Measurements from ENCODE around the gene BCAS3.
A peak's percentile ranks its signal among the peaks of the same experiment; 100 is the strongest.

BCAS3 gene

DNA sequence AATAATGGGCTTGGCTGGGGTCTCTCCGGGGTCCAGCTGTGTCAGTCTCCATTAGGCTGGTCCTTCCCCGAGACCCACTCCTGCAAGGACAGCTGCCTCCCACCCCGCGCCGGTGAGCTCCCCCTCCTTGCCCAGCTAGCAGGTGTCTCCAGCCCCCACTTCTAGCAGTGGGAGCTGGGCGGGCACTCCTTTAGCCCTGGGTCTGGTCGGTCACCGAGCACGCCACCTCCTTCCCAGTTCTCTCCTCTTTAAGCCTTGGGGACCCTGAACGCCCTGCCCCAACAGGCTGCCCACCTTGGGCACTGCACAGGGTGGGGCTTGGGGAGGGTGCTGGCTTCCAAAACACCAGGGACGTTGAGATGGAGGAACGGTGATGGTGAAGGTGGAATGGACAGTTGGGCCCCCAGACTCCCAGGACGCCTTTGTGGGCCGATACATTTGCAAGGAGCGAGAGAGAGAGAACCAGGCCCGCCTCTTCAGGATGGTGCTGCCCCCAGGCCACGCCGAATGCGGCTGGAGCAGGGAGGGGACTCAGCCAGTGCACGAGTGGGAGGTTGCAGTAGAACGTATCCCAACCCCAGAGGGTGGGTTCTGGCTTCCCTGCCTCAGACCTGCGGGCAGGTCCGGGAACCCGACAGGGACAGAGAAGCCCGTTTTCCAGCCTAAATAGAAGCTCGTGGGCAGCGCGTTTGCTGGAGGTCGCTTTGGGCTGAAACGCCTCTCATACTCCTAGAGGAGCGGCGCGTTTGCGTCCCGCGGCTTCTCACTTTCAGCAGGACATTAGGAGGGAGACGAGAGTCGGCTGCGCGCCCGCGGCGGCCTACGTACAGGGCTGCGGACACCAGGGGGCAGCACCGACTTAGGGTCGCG, 732.7 kb downstream of the BCAS3 start:
- DNase-seq (ENCODE audit: low spot score), result no peak

DNA sequence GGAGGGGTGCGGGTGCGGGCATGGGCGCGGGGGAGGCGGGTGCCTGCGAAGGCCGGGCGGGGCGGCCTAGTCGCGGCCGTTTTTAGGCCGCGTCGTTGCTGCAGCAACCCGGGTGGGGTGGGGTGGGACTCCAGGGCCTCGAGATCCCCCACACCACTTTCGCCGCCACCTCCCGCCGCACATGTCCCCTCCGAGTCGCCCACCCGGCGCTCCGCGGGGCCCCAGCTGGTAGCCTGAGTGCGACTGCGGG, 733.3 kb downstream of the BCAS3 start:
- DNase-seq (ENCODE audit: low spot score), result no peak

DNA sequence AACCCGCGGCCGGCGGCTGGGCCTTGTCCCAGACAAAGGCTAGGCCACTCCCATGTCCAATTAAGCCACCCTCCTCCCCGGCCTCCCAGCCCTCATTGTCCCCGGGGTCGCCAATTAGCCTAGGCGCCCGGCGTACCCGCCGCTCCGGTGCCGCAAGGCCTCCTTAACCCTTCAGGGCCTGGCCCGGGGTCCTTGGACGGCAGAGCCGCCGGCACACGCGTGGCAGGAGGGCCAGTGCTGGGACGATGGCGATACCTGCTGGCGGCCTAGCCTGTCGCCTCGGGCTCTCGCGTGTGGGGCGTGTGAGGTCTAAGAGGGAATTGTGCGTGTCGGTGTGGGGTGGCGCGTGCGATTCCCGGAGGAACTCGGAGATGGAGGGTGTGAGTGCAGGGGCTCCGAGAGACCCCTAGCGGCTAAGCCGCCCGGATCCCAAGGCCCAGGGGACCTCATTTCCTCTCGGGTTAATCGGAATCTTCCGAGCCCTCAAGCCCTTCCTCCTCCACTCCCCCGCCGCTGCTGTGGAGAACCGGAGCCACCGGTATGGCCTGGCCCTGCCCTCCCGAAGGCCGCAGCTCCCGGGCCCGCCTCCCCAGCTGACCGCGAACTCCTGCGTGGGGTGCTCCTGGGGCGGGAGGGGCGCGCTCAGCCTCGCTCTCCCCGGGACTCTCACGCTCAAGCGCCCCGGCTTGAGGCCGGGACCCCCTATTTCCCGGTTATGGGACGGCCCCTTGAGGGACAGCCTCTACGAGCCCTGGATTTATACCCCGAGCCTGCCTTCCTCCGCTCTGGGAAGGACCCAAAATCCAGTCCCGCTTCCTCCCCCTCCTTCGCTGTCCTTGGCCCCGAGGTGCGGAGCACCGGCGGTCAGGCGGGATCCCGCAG, 733.9 kb downstream of the BCAS3 start:
- DNase-seq (ENCODE audit: low spot score), result no peak

DNA sequence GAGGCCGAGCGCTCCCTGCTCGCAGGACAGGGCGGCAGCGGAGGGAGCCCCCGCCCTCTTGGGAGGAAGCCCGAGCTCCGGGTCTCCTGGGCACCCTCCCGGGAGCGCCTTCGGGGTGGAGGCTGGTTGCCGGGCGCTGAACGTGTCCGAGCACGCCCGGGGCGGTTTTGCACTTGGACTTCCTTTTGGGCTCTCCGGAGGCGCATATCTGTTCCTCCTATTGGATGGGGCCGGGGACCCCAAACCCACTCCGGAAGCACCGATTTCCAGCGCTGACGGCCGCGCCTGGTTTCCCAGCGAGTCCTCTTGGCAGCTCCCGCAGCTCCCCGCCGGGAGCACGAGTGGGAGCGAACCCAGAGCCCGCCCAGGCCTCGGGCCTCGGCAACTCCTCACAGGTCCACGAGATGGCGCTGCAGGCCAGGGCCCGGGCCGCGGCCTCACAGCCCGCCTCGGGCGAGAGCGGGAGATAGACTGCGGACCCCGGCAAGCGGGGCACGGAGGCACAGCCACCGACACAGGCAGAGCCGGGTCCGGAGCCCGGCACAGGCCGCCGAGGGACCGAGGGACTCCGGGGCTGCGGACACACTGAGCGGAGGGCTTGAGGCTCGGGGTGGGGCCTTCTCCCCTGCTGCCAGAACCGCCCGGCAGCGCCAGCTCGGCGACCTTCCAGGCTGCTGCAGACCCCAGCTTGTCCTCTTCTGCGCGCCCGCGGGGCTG, 734.6 kb downstream of the BCAS3 start:
- peak; percentile 38 for DNase-seq (ENCODE audit: low spot score)

DNA sequence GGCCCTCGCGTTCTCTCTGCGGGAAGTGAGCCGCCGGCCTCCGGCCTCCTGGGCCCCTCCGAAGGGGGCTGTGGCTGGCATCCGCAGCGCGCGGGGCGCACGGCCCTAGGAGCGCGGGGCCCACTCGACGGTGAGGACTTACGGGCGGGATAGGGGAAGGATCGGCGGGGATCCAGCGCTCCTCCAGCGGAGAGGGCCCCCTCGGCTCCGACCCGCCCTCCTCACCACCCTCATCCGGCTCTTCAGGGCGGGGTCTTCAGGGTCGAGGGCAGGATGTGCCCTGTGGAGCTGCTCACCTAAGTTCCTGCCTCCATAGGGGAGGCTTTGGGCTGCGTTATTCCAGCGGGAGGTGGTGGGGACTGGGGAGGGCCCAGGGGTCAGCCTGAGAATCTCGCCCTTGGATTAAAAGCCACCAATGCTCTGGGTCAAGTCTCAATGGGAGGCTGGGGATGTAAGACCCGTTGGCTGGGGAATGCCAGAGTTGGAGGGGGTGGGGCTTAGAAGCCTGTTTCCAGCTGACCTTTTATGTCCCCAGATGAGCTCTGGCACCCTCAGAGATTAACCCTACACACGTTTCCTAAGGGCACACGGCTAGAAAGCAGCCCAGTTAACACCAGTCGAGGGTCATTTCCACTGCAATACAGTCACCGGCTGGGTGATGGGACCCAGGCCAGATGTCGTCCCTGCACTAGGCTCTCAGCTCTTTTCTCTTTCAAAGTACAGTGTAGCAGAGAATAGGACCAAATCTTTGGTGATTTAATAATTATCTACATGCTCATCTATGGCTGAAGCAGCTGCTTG, 735.4 kb downstream of the BCAS3 start:
- no peak for DNase-seq (ENCODE audit: low spot score)

DNA sequence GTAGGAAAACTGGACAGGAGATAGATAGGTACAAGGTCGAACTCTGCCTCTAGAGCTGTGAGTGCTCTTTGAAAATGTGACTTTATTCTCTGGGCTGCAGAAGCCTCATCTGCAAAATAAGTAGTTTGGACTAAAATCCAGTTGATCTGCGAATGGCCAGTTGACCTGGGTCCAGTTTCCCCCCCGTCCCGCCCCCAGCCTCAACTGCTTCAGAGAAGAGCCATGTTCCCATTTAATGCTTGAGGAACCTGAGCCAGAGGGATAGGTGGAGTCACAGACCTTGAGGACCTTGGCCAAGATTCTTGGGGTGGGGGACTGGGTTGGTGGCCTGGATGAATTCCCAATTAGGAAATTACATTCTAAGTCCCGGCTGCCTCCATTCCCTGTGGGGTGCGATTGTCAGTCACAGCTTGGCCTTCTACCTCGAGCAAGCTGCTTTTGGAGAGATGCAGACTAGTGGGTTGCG, 736.0 kb downstream of the BCAS3 start:
- no peak for DNase-seq (ENCODE audit: low spot score)

DNA sequence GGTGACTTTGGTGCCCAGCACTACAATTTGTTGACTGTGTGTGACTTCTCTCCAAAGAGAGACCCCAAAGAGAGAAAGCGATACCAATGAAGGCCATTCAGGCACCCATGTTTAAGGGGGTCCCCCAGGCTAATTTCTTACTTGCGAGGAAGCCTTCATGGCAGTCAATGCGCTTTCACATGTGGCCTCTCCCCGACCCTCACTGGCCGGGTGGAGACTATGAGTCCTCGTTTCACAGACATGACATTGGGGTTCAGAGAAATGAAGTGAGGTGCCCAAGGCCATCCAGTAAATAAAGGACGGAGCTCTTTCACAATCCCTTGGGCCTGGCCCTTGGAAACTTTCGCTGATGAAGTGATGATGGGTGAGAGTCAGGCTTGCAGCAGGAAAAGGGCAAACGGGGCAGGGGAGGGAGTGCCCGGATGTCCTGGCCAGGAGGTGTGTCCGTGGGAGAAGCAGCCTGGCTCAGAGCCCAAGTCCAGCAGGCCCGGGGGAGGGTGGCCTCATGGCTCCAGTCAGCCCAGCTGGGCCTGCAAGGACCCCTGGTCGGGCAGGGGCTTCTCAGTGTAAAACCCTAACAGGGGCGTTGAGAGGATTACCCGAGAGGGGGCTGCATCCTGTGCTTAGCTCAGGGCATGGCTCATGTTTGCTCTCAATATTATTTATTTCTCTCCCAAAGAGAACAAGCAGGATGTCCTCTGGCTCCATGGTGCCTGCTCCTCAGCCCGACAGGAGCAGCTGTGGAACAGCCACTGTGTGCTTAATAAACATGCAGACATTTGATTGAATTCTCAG, 736.7 kb downstream of the BCAS3 start:
- DNase-seq (ENCODE audit: low spot score), result no peak

DNA sequence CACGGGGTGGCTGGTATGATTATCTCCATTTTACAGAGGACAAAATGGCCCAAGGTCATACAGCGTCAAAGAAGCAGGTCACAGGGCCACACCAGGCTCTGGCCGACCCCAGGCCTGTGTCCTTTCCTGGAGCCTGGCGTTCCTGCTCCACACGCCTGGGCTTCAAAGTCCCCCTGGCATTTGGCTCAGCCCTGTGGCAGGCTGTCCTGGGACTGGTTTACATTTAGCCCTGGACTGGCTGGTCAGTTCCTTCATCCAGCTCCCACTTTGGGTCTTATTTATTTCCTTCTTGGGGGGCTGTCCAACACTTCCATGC, 737.2 kb downstream of the BCAS3 start:
- DNase-seq (ENCODE audit: low spot score), result no peak

DNA sequence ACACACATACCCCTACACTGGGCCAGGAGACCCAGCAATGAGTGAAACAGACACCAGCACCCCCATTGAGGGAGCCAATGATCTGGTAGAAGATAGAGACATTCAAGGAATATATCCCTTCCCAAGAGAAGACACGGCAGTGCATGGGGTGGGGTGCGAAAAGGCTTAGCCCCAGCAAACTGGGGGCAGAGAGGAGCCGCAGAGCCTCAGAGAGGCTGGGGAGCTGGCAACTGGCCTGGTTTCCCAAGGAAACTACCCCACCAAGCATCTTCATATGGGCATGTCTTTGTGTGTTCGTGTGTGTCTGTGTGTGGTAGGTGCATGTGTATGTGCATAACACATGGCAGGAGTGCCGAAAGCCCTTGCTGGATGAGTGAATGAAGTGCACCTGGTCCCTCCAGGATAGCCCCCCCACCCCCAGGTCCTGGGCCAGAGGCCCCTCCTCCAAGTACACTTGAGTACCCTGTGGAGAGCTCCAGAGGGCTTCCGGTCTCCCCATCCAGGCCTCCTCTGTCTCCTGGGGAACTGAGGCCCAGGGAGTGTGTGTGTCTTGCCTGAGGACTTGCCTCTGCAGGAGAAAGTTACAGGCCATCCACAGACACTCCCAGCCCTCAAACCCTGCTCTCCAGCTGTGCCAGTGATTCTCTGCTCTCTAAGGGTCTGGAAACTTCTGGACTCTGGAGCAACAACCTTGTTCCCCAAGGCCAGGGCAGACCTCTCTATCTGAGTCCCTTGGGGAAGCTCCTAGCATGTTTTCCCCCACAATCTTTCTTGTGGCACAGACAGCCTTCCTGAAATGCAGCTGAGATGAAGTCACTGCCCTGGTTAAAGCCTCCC, 737.9 kb downstream of the BCAS3 start:
- no peak for DNase-seq (ENCODE audit: low spot score)

DNA sequence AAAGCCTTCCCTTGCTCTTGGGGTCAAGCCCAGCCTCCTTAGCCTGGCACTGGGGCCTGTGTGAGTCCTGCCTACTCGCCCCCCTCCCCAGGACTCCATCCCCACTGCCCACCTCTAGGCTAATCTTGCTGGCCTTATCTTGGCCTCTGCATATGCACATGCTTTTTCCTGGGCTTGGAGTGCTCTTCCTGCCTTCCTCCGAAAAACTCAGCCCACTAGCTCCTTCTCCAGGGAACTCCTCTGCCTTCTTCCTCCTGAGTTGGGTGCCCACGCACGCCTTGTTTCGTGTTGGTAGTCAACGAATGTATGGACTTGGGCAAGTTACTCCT, 738.5 kb downstream of the BCAS3 start:
- no peak for DNase-seq (ENCODE audit: low spot score)

DNA sequence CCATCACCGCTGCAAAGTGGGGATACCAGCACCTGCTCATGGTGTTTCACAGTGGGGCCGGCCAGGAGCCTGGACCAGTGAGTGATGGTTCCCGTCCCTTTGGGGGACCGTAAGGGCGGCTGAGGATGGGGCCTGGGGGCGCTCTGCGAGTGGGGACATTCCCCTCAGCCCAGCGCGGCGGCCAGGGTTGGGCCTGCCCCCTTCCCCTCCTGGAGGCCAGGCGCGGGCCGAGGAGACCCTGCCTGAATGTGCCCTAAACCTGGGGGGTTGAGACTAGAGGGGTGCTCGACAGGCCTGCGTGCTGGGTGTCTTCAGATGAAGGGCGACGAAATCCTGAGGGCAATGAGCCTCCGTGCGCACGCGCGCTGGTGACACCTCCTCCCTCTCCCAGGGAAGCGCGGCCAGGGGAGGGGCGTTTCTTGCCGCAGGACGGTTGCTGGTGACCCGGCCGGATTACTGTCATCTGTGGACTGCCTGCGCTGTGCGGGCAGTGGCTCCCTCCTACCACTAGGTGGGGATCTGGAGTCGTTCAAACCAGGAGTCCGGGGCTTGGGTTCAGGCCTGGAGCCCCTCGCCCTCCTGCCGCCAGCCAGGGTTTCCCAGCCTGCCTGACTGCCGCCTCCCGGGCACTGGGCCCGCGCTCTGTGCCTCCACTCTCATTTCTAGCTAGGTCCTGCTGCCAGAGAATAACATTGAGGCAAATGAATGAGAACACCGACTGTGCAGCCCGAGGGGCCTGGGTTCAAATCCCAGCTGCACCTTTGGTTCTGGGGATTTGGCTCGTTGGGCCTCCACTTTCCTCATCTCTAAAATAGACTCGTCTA, 739.1 kb downstream of the BCAS3 start:
- peak; percentile 77 for DNase-seq (ENCODE audit: low spot score)

DNA sequence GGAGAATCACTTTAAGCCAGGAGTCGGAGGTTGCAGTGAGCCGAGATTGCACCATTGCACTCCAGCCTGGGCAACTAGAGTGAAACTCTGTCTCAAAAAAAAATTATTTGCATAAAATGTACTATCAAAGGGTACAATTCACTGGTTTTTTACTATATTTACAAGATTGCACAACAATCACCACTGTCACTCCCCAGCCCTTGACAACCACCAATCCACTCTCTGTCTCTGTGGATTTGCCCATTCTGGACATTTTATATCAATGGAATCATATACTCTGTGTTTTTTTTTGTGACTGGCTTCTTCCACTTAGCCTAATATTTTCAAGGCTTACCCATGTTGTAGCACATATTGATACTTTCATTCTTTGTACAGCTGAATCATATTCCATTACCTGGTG, 740.8 kb downstream of the BCAS3 start:
- DNase-seq (ENCODE audit: low spot score), result no peak

DNA sequence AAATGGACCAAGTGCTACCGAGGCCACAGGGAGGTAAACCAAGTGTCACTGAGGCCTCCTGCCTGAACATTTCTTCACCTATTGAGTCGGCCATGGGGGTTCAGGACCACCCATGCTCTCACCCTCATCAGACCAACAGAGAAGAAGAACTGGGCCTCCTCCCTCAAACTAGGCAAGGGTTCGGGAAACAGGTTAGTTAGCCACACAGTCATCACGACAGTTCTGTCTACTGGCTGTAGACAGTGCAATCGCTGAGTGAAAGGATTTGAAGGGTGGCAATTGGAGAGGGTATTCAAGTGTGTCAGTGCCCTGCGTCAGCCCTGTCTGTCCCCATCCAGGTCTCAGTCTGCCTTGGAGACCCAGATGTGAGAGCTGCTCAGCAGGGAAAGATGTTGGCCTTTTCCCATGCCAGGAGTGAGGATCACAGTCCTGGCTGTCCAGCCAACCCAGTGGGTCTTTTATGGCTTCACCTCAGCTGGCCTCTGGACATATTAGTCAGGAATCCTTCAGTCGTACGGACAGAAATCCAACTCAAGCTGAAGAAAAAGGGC, 741.9 kb downstream of the BCAS3 start:
- DNase-seq (ENCODE audit: low spot score), result no peak

DNA sequence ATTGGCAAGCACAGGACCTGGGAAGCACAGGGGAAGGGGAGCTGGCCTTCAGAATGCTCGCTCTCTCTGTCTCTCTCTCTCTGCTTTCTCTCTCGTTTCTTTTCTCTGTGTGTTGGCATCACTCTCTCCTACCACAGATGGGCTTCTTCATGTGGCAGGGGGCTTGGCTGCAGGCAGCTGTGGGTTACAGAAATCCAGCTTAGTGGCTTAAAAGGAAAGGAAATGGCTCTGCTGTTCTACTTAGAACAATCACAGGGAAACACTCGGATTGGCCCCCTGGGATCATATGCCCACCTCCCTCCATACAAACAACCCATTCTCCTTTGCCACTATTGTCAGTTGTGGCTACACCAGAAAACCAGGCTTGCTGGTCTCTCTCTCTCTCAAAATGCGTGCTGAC, 742.4 kb downstream of the BCAS3 start:
- no peak for DNase-seq (ENCODE audit: low spot score)

DNA sequence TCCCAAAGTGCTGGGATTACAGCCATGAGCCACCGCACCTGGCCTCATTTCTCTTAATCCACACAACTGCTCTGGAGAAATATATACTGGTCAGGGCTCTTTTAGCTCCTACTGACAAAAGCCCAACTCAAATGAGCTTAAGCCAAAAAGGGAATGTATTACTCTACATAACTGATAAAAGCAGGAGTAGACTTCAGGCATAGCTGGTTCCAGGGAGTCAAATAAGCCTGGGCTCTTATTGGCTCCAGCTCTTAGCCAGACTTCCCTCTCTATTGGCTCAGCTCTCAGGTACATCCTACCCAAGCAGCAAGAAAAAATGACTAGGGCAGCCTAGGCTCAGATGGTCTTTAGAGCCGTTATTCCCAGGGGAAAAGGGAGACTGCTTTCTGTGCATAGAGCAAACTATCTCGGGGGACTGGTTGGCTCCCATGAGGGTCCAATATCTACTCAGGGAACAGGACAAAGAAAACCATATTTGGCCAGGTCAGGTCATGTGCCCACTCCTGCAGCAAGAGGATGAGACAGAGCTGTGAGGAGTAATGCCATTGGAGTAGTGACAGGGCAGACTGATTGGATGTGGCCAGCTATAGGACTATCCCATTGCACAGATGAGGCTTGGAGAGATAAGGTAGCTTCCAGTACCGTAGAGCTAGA, 743.2 kb downstream of the BCAS3 start:
- no peak for DNase-seq (ENCODE audit: low spot score)

DNA sequence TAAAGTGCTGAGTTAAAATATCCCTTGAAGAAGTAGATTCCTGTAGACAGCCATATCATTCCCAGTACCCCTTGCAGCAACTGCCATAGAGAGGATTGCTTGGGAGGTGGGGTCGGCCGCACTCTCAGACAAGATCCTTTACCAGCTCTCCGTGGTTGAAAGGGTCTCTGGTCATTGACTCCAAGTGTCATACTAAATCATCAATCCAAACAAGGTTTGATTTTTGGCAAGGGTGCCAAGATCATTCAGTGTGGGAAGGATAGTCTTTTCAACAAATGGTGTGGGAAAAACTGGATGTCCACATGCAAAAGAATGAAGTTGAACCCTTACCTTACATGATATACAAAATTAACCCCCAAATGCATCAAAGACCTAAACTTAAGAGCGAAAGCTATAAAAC, 743.8 kb downstream of the BCAS3 start:
- DNase-seq (ENCODE audit: low spot score), result no peak

DNA sequence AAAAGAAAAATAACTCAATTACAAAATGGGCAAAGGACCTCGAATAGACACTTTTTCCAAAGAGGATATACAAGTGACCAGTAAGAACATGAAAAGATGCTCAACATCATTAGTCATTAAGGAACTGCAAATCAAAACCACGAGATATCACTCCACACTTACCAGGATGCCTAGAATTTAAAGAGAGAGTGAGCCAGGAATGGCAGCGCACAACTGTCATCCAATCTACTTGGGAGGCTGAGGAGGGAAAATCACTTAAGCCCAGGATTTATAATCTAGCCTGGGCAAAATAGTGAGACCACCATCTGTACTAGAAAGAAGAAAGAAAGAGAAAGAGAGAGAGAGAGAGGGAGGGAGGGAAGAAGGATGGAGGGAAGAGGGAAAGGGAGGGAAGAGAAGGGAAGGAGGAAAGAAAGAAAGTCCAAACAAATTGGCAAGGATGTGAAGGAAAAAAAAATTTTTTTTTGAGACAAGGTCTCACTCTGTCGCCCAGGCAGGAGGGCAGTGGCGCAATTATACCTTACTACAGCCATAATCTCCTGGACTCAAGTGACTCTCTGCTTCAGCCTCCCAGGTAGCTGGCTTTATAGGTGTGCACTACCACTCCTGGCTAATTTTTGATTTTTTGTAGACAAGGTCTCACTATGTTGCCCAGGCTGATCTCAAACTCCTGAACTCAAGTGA, 744.6 kb downstream of the BCAS3 start:
- DNase-seq (ENCODE audit: low spot score), result no peak

DNA sequence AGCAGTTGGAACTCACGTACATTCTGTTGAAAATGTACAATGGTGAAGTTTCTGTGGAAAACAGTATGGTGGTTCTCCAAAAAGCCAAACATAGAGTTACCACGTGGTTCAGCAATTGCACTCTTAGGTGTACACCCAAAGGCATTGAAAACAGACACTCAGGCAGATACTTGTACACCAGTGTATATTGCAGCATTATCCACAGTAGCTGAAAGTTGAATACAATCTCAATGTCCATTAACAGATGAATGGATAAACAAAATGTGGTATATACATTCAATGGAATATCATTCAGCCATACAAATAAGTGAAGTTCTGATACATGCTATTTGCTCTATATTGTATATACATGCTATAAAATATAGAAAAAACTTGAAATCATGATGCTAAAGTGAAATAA, 745.2 kb downstream of the BCAS3 start:
- no peak for DNase-seq (ENCODE audit: low spot score)
